22Rv1 (cell line): Measurements from ENCODE around the gene C6orf52.

ENCODE experiments used
- CTCF ChIP-seq: fragments of 450-650 bp; IDR thresholded peaks from 2 replicates; pipeline ENCODE4 v1.5.1; 2017; ENCODE audit warnings: mild to moderate bottlenecking
- ZFX ChIP-seq: fragments of 450-650 bp; IDR thresholded peaks from 2 replicates; pipeline ENCODE4 v1.6.1; 2017; ENCODE audit warnings: antibody characterized with exemption, borderline replicate concordance

- TF ChIP-seq CTCF: no peak
- no peak for TF ChIP-seq ZFX
Observed at GRCh38 chr6:10662742-10663141, 31.7 kb downstream of the C6orf52 start.
